HEK293 (cell line): ENCODE data around the gene AEBP1.

Source experiments
- CTCF ChIA-PET: fragments of 350-600 bp; formaldehyde crosslinking; extraction: SDS; loops from one replicate; lab custom pipeline; 2021; ENCODE audit warnings: antibody characterized with exemption; lab: Yijun Ruan, JAX
- POLR2A ChIA-PET: fragments of 300-600 bp; formaldehyde crosslinking; extraction: SDS; loops from one replicate; lab custom pipeline; 2020; ENCODE audit warnings: antibody characterized with exemption, inconsistent platforms; lab: Yijun Ruan, JAX
- H3K27ac ChIP-seq: fragments of 200-500 bp; sonication (Bioruptor generic); 2 replicates; pipeline ENCODE4 v1.5.1; 2014; ENCODE audit warnings: low read depth, low read length, control low read depth, inconsistent platforms; ENCODE audit errors: extremely low read depth
- H3K36me3 ChIP-seq, 2 experiments: fragments of 200-500 bp in 1 of 2; sonication (Bioruptor generic) in 1 of 2; 1 replicate in 1 of 2; 2 replicates in 1 of 2; pipeline ENCODE4 v1.5.1; 2014 to 2017; ENCODE audit warnings: inconsistent platforms in 2 of 2, low read length in 2 of 2; ENCODE audit not compliant: control insufficient read depth in 2 of 2, insufficient read depth in 1 of 2
- H3K4me1 ChIP-seq: fragments of 200-500 bp; sonication (Bioruptor generic); 2 replicates; pipeline ENCODE4 v1.5.1; 2014; ENCODE audit warnings: mild to moderate bottlenecking, low read length, inconsistent platforms; ENCODE audit not compliant: control insufficient read depth, insufficient read depth
- H3K4me3 ChIP-seq: 2 replicates; pipeline ENCODE4 v1.5.1; 2011; ENCODE audit warnings: low read depth, mild to moderate bottlenecking, control low read depth, low read length, moderate library complexity
- H3K9me3 ChIP-seq: fragments of 200-500 bp; sonication (Bioruptor generic); 2 replicates; pipeline ENCODE4 v1.5.1; 2014; ENCODE audit warnings: low read depth, low read length, inconsistent platforms; ENCODE audit not compliant: control insufficient read depth, insufficient read depth
- GLIS1 ChIP-seq: fragments of 450-650 bp; formaldehyde crosslinking; IDR thresholded peaks from 2 replicates; pipeline ENCODE4 v1.5.1; 2016; ENCODE audit warnings: missing biosample characterization, missing genetic modification characterization
- KLF1 ChIP-seq: fragments of 450-650 bp; formaldehyde crosslinking; IDR thresholded peaks from 2 replicates; pipeline ENCODE4 v1.5.1; 2016; ENCODE audit warnings: missing biosample characterization, missing genetic modification characterization
- MEIS1 ChIP-seq: sonication (generic); formaldehyde crosslinking; IDR thresholded peaks from 2 replicates; pipeline ENCODE4 v1.8.1; 2022; ENCODE audit warnings: missing genetic modification reagents, mild to moderate bottlenecking, borderline replicate concordance
- SETDB1 ChIP-seq: IDR thresholded peaks from one replicate; pipeline ENCODE4 v1.6.1; 2017; ENCODE audit warnings: mild to moderate bottlenecking, low read length, moderate library complexity, mixed read lengths; ENCODE audit not compliant: insufficient read length
- SP2 ChIP-seq: fragments of 450-650 bp; formaldehyde crosslinking; IDR thresholded peaks from 2 replicates; pipeline ENCODE4 v1.5.1; 2016; ENCODE audit warnings: missing biosample characterization, missing genetic modification characterization
- ZBTB48 ChIP-seq: fragments of 450-650 bp; formaldehyde crosslinking; IDR thresholded peaks from 2 replicates; pipeline ENCODE4 v1.5.1; 2016; ENCODE audit warnings: missing biosample characterization, missing genetic modification characterization
- ZNF155 ChIP-seq: fragments of 450-650 bp; formaldehyde crosslinking; IDR thresholded peaks from 2 replicates; pipeline ENCODE4 v1.5.1; 2016; ENCODE audit warnings: missing biosample characterization, missing genetic modification characterization
- ZNF174 ChIP-seq: fragments of 450-650 bp; formaldehyde crosslinking; IDR thresholded peaks from 2 replicates; pipeline ENCODE4 v1.5.0; 2017; ENCODE audit warnings: missing biosample characterization, mild to moderate bottlenecking, missing genetic modification characterization
- ZNF214 ChIP-seq: fragments of 450-650 bp; formaldehyde crosslinking; IDR thresholded peaks from 2 replicates; pipeline ENCODE4 v1.5.1; 2017; ENCODE audit warnings: missing biosample characterization, mild to moderate bottlenecking, missing genetic modification characterization, borderline replicate concordance
- ZNF324 ChIP-seq: fragments of 450-650 bp; formaldehyde crosslinking; IDR thresholded peaks from 2 replicates; pipeline ENCODE4 v1.5.1; 2016; ENCODE audit warnings: missing biosample characterization, missing genetic modification characterization
- ZNF433 ChIP-seq: fragments of 450-650 bp; formaldehyde crosslinking; IDR thresholded peaks from 2 replicates; pipeline ENCODE4 v1.5.1; 2016; ENCODE audit warnings: missing biosample characterization, missing genetic modification characterization, low read depth
- ZNF544 ChIP-seq: fragments of 450-650 bp; formaldehyde crosslinking; IDR thresholded peaks from 2 replicates; pipeline ENCODE4 v1.5.0; 2017; ENCODE audit warnings: missing biosample characterization, missing genetic modification characterization
- ZNF624 ChIP-seq: fragments of 450-650 bp; formaldehyde crosslinking; IDR thresholded peaks from 2 replicates; pipeline ENCODE4 v1.5.1; 2017; ENCODE audit warnings: missing biosample characterization, missing genetic modification characterization
- ZNF654 ChIP-seq: fragments of 450-650 bp; formaldehyde crosslinking; IDR thresholded peaks from 2 replicates; pipeline ENCODE4 v1.5.1; 2016; ENCODE audit warnings: low read depth, missing biosample characterization, missing genetic modification characterization
- ZNF677 ChIP-seq: fragments of 450-650 bp; IDR thresholded peaks from 2 replicates; pipeline ENCODE4 v1.5.0; 2018; ENCODE audit warnings: missing biosample characterization, mild to moderate bottlenecking, missing genetic modification characterization, moderate library complexity
- ZNF768 ChIP-seq: fragments of 450-650 bp; formaldehyde crosslinking; IDR thresholded peaks from 2 replicates; pipeline ENCODE4 v1.5.1; 2018; ENCODE audit warnings: missing biosample characterization, mild to moderate bottlenecking, missing genetic modification characterization
- ZNF777 ChIP-seq: fragments of 450-650 bp; formaldehyde crosslinking; IDR thresholded peaks from 2 replicates; pipeline ENCODE4 v1.5.1; 2017; ENCODE audit warnings: missing biosample characterization, missing genetic modification characterization, borderline replicate concordance
- ZSCAN23 ChIP-seq: fragments of 450-650 bp; formaldehyde crosslinking; IDR thresholded peaks from 2 replicates; pipeline ENCODE4 v1.5.1; 2016; ENCODE audit warnings: missing biosample characterization, missing genetic modification characterization
- TF ChIP-seq, protein P1 (sequence below): fragments of 450-650 bp; formaldehyde crosslinking; IDR thresholded peaks from 2 replicates; pipeline ENCODE4 v1.5.1; 2016; ENCODE audit warnings: missing biosample characterization, missing genetic modification characterization
- TF ChIP-seq, protein P2 (sequence below): fragments of 450-650 bp; formaldehyde crosslinking; IDR thresholded peaks from 2 replicates; pipeline ENCODE4 v1.5.1; 2016; ENCODE audit warnings: missing biosample characterization, missing genetic modification characterization
- TF ChIP-seq, protein P3 (sequence below): fragments of 450-650 bp; IDR thresholded peaks from 2 replicates; pipeline ENCODE4 v1.5.1; 2018; ENCODE audit warnings: missing biosample characterization, missing genetic modification characterization
- TF ChIP-seq, protein P4 (sequence below): fragments of 450-650 bp; formaldehyde crosslinking; IDR thresholded peaks from 2 replicates; pipeline ENCODE4 v1.5.1; 2016; ENCODE audit warnings: missing biosample characterization, missing genetic modification characterization
- TF ChIP-seq, protein P5 (sequence below): sonication (generic); formaldehyde crosslinking; IDR thresholded peaks from 2 replicates; pipeline ENCODE4 v1.8.1; 2022; ENCODE audit warnings: mild to moderate bottlenecking, moderate library complexity, missing genetic modification reagents
- TF ChIP-seq, protein P6 (sequence below): fragments of 450-650 bp; formaldehyde crosslinking; IDR thresholded peaks from 2 replicates; pipeline ENCODE4 v1.5.0; 2017; ENCODE audit warnings: missing biosample characterization, missing genetic modification characterization, borderline replicate concordance

AEBP1 gene

DNA sequence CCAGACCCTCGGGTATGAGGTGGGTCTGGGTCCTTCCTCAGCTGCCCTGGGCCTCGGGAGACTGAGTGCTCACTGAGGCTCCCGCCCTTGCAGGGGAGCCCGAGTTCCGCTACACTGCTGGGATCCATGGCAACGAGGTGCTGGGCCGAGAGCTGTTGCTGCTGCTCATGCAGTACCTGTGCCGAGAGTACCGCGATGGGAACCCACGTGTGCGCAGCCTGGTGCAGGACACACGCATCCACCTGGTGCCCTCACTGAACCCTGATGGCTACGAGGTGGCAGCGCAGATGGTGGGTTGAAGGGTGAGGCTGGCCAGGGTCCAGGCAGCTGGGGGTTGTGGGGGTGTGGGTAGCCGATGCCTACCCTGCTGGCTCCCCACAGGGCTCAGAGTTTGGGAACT, 7.6 kb downstream of the AEBP1 start (continued):
- no peak for TF ChIP-seq ZNF433 (tag by site-specific recombination)
- TF ChIP-seq ZNF768 (tag by site-specific recombination): no peak
- no peak for TF ChIP-seq SP2 (tag by site-specific recombination)
- TF ChIP-seq MEIS1: no peak
- no peak for TF ChIP-seq ZNF324 (tag by site-specific recombination)
- TF ChIP-seq, protein P1, sequence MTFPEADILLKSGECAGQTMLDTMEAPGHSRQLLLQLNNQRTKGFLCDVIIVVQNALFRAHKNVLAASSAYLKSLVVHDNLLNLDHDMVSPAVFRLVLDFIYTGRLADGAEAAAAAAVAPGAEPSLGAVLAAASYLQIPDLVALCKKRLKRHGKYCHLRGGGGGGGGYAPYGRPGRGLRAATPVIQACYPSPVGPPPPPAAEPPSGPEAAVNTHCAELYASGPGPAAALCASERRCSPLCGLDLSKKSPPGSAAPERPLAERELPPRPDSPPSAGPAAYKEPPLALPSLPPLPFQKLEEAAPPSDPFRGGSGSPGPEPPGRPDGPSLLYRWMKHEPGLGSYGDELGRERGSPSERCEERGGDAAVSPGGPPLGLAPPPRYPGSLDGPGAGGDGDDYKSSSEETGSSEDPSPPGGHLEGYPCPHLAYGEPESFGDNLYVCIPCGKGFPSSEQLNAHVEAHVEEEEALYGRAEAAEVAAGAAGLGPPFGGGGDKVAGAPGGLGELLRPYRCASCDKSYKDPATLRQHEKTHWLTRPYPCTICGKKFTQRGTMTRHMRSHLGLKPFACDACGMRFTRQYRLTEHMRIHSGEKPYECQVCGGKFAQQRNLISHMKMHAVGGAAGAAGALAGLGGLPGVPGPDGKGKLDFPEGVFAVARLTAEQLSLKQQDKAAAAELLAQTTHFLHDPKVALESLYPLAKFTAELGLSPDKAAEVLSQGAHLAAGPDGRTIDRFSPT (tag by site-specific recombination): 0 out of 2 replicates have a peak, but pooled peaks have one; percentile 12
- no peak for TF ChIP-seq ZNF544
- TF ChIP-seq GLIS1 (tag by site-specific recombination): 0 out of 2 replicates have a peak, but pooled peaks have one; percentile 11

DNA sequence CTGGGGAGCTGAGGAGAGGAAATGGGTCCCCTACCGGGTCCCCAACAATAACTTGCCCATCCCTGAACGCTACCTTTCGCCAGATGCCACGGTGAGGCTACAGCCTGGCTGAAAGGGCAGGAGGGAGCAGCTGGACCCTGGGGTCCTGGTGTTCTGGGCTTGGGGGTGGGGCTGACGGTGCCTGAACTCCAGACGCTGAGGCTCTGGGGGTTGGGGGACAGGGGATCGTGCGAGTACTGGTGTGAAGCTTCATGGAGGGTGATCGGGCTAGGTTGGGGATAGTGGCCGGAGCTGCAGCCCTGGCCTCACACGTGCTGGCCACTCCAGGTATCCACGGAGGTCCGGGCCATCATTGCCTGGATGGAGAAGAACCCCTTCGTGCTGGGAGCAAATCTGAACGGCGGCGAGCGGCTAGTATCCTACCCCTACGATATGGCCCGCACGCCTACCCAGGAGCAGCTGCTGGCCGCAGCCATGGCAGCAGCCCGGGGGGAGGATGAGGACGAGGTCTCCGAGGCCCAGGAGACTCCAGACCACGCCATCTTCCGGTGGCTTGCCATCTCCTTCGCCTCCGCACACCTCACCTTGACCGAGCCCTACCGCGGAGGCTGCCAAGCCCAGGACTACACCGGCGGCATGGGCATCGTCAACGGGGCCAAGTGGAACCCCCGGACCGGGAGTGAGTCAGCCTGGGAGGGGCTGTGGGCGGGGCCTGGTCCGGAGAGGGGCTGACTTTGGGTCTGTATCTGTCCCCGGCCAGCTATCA, 8.3 kb downstream of the AEBP1 start:
- H3K4me1 ChIP-seq: no peaks in the 10 kb centered on the region
- ChIA-PET POLR2A (interaction anchor here (0.6 to 1.2 kb wide), 5 partner anchors 10 to 93 kb away, joined by 3 to 5 read pairs (median 3); partner anchors contain the start of genes PGAM2 and POLD2), CTCF (interaction anchor here (0.5 to 1.0 kb wide), 2 partner anchors 10 to 110 kb away, joined by 3 read pairs; no protein-coding TSS in a partner anchor)
- H3K27ac ChIP-seq: no peak overlapping the region
- peaks cover 0 to 33% of the 10 kb centered on the region in 2 experiments; a peak in 2 of 3 replicates for H3K36me3 ChIP-seq
- no peak overlapping the region for H3K4me3 ChIP-seq
- no peaks in the 10 kb centered on the region for H3K9me3 ChIP-seq
- TF ChIP-seq ZNF677 (tag by site-specific recombination) (no peak), ZNF654 (tag by site-specific recombination) (no peak), SETDB1 (no peak), ZBTB48 (tag by site-specific recombination) (no peak), ZNF214 (tag by site-specific recombination) (no peak), ZNF155 (tag by site-specific recombination) (no peak), KLF1 (0 out of 2 replicates have a peak, but pooled peaks have one; percentile 24), ZSCAN23 (tag by site-specific recombination) (no peak), ZNF624 (tag by site-specific recombination) (no peak), ZNF174 (tag by site-specific recombination) (no peak), ZNF777 (tag by site-specific recombination) (no peak)
- TF ChIP-seq, protein P2, sequence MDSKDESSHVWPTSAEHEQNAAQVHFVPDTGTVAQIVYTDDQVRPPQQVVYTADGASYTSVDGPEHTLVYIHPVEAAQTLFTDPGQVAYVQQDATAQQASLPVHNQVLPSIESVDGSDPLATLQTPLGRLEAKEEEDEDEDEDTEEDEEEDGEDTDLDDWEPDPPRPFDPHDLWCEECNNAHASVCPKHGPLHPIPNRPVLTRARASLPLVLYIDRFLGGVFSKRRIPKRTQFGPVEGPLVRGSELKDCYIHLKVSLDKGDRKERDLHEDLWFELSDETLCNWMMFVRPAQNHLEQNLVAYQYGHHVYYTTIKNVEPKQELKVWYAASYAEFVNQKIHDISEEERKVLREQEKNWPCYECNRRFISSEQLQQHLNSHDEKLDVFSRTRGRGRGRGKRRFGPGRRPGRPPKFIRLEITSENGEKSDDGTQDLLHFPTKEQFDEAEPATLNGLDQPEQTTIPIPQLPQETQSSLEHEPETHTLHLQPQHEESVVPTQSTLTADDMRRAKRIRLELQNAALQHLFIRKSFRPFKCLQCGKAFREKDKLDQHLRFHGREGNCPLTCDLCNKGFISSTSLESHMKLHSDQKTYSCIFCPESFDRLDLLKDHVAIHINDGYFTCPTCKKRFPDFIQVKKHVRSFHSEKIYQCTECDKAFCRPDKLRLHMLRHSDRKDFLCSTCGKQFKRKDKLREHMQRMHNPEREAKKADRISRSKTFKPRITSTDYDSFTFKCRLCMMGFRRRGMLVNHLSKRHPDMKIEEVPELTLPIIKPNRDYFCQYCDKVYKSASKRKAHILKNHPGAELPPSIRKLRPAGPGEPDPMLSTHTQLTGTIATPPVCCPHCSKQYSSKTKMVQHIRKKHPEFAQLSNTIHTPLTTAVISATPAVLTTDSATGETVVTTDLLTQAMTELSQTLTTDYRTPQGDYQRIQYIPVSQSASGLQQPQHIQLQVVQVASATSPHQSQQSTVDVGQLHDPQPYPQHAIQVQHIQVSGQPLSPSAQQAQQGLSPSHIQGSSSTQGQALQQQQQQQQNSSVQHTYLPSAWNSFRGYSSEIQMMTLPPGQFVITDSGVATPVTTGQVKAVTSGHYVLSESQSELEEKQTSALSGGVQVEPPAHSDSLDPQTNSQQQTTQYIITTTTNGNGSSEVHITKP (tag by site-specific recombination): peak; percentile 99
- TF ChIP-seq, protein P3, sequence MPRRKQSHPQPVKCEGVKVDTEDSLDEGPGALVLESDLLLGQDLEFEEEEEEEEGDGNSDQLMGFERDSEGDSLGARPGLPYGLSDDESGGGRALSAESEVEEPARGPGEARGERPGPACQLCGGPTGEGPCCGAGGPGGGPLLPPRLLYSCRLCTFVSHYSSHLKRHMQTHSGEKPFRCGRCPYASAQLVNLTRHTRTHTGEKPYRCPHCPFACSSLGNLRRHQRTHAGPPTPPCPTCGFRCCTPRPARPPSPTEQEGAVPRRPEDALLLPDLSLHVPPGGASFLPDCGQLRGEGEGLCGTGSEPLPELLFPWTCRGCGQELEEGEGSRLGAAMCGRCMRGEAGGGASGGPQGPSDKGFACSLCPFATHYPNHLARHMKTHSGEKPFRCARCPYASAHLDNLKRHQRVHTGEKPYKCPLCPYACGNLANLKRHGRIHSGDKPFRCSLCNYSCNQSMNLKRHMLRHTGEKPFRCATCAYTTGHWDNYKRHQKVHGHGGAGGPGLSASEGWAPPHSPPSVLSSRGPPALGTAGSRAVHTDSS (tag by site-specific recombination): no peak
- TF ChIP-seq, protein P4, sequence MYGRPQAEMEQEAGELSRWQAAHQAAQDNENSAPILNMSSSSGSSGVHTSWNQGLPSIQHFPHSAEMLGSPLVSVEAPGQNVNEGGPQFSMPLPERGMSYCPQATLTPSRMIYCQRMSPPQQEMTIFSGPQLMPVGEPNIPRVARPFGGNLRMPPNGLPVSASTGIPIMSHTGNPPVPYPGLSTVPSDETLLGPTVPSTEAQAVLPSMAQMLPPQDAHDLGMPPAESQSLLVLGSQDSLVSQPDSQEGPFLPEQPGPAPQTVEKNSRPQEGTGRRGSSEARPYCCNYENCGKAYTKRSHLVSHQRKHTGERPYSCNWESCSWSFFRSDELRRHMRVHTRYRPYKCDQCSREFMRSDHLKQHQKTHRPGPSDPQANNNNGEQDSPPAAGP: 0 out of 2 replicates have a peak, but pooled peaks have one; percentile 12
- TF ChIP-seq, protein P5, sequence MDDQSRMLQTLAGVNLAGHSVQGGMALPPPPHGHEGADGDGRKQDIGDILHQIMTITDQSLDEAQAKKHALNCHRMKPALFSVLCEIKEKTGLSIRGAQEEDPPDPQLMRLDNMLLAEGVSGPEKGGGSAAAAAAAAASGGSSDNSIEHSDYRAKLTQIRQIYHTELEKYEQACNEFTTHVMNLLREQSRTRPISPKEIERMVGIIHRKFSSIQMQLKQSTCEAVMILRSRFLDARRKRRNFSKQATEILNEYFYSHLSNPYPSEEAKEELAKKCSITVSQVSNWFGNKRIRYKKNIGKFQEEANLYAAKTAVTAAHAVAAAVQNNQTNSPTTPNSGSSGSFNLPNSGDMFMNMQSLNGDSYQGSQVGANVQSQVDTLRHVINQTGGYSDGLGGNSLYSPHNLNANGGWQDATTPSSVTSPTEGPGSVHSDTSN: no peak
- TF ChIP-seq, protein P6, sequence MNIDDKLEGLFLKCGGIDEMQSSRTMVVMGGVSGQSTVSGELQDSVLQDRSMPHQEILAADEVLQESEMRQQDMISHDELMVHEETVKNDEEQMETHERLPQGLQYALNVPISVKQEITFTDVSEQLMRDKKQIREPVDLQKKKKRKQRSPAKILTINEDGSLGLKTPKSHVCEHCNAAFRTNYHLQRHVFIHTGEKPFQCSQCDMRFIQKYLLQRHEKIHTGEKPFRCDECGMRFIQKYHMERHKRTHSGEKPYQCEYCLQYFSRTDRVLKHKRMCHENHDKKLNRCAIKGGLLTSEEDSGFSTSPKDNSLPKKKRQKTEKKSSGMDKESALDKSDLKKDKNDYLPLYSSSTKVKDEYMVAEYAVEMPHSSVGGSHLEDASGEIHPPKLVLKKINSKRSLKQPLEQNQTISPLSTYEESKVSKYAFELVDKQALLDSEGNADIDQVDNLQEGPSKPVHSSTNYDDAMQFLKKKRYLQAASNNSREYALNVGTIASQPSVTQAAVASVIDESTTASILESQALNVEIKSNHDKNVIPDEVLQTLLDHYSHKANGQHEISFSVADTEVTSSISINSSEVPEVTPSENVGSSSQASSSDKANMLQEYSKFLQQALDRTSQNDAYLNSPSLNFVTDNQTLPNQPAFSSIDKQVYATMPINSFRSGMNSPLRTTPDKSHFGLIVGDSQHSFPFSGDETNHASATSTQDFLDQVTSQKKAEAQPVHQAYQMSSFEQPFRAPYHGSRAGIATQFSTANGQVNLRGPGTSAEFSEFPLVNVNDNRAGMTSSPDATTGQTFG (tag by site-specific recombination): no peak
